ENCODE results near the gene TOMM22. TPM values are rescaled to one million over a fixed set of nuclear protein-coding genes. Genes with fewer than 3 reads are reported as not detected.

TOMM22 gene
- total RNA-seq, 1 experiment from 2014 or later: 113 TPM

- Histone ChIP-seq H3K9me3 (no peaks in the 10 kb centered on the region), H3K36me3 (ENCODE audit: control insufficient read depth, insufficient read depth, low read length) (peaks cover 7% of the 10 kb centered on the region), H3K4me3 (ENCODE audit: low read depth, low read length) (no peak overlapping the region), H3K27me3 (replicated peaks; ENCODE audit: control insufficient read depth, insufficient read depth, low read length) (no peaks in the 10 kb centered on the region), H3K4me1 (no peaks in the 10 kb centered on the region)
- ChIA-PET POLR2A (no interaction called here), CTCF (no interaction called here)
- BruUV-seq (replicated peaks): no TSS peak
- peaks cover 6% of the 10 kb centered on the region for H3K4me1 Mint-ChIP-seq (ENCODE audit: low read depth, unreplicated experiment)
- no peak overlapping the region for H3K27ac Mint-ChIP-seq (ENCODE audit: unreplicated experiment)
- DNase-seq: no peak
- H3K36me3 Mint-ChIP-seq (ENCODE audit: insufficient read depth, unreplicated experiment): peaks cover 18% of the 10 kb centered on the region
- H3K27me3 Mint-ChIP-seq (ENCODE audit: insufficient read depth, unreplicated experiment): no peaks in the 10 kb centered on the region
- intact Hi-C loops (cut with micrococcal nuclease; ENCODE audit: unreplicated experiment): no loop called here
- H3K9me3 Mint-ChIP-seq (ENCODE audit: unreplicated experiment): no peaks in the 10 kb centered on the region
- H3K4me3 Mint-ChIP-seq (ENCODE audit: unreplicated experiment): no peak overlapping the region
- TF ChIP-seq CTCF (IDR thresholded peaks at IDR 0.05; ENCODE audit: insufficient read depth in 1 of 2, low read depth in 1 of 2, low read length in 1 of 2, severe bottlenecking in 1 of 2, unreplicated experiment in 1 of 2): no peak
Observed at GRCh38 chr22:38716826-38717225, 35.1 kb downstream of the TOMM22 start.

GRCh38 chr22:38717244-38717643 lies 35.5 kb downstream of the TOMM22 start:
- BruUV-seq (replicated peaks): no TSS peak
- CTCF ChIA-PET: interaction anchor here (0.5 kb wide), 1 partner anchor 108 kb away, joined by 3 read pairs; no protein-coding TSS in a partner anchor
- H3K27ac Mint-ChIP-seq (ENCODE audit: unreplicated experiment): no peak overlapping the region
- Histone ChIP-seq H3K4me1 (no peaks in the 10 kb centered on the region), H3K9me3 (no peaks in the 10 kb centered on the region), H3K36me3 (ENCODE audit: control insufficient read depth, insufficient read depth, low read length) (peaks cover 6% of the 10 kb centered on the region), H3K4me3 (ENCODE audit: low read depth, low read length) (no peak overlapping the region), H3K27me3 (replicated peaks; ENCODE audit: control insufficient read depth, insufficient read depth, low read length) (no peaks in the 10 kb centered on the region)
- H3K9me3 Mint-ChIP-seq (ENCODE audit: unreplicated experiment): no peaks in the 10 kb centered on the region
- DNase-seq: no peak
- no peak overlapping the region for H3K4me3 Mint-ChIP-seq (ENCODE audit: unreplicated experiment)
- H3K4me1 Mint-ChIP-seq (ENCODE audit: low read depth, unreplicated experiment): peaks cover 2% of the 10 kb centered on the region
- no peaks in the 10 kb centered on the region for H3K27me3 Mint-ChIP-seq (ENCODE audit: insufficient read depth, unreplicated experiment)
- intact Hi-C loops (cut with micrococcal nuclease; ENCODE audit: unreplicated experiment): no loop called here
- peaks cover 14% of the 10 kb centered on the region for H3K36me3 Mint-ChIP-seq (ENCODE audit: insufficient read depth, unreplicated experiment)
- POLR2A ChIA-PET: no interaction called here
- TF ChIP-seq CTCF (IDR thresholded peaks at IDR 0.05; ENCODE audit: insufficient read depth in 1 of 2, low read depth in 1 of 2, low read length in 1 of 2, severe bottlenecking in 1 of 2, unreplicated experiment in 1 of 2): no peak

DNA sequence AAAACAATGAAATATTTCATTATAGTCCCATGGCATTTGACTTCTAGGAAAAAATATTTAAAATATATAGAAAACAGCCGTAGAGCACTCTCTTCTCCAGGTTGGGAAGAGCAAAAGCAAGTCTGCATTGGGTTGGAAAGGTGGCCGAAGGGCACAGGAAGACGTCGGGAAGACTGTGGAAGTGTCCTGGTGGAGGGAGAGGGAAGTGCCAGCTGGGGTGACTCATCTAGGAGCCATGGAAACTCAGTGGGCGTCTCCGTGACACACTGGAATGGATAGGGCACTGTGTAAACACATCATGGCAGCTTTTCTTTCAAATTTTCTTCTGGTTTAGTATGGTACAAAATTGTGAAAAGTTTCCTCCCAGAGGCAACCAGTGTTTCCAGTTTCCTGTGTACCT lies 36.7 kb downstream of the TOMM22 start:
- ChIA-PET CTCF (no interaction called here), POLR2A (interaction anchor here (1.0 kb wide), 1 partner anchor 13 kb away, joined by 3 read pairs; the partner anchor contains the start of gene GTPBP1)
- Mint-ChIP-seq H3K27ac (ENCODE audit: unreplicated experiment) (no peak overlapping the region), H3K4me3 (ENCODE audit: unreplicated experiment) (no peak overlapping the region), H3K36me3 (ENCODE audit: insufficient read depth, unreplicated experiment) (peaks cover 12% of the 10 kb centered on the region), H3K27me3 (ENCODE audit: insufficient read depth, unreplicated experiment) (no peaks in the 10 kb centered on the region), H3K9me3 (ENCODE audit: unreplicated experiment) (no peaks in the 10 kb centered on the region), H3K4me1 (ENCODE audit: low read depth, unreplicated experiment) (no peaks in the 10 kb centered on the region)
- peak; percentile 33 to 43 for TF ChIP-seq CTCF (IDR thresholded peaks at IDR 0.05; ENCODE audit: insufficient read depth in 1 of 2, low read depth in 1 of 2, low read length in 1 of 2, severe bottlenecking in 1 of 2, unreplicated experiment in 1 of 2)
- peak; percentile 40 to 57 for DNase-seq
- H3K4me3 ChIP-seq (ENCODE audit: low read depth, low read length): no peak overlapping the region
- no peaks in the 10 kb centered on the region for H3K27me3 ChIP-seq (replicated peaks; ENCODE audit: control insufficient read depth, insufficient read depth, low read length)
- H3K36me3 ChIP-seq (ENCODE audit: control insufficient read depth, insufficient read depth, low read length): peaks cover 3% of the 10 kb centered on the region
- no peaks in the 10 kb centered on the region for H3K4me1 ChIP-seq
- no TSS peak for BruUV-seq (replicated peaks)
- H3K9me3 ChIP-seq: no peaks in the 10 kb centered on the region
- intact Hi-C loops (cut with micrococcal nuclease; ENCODE audit: unreplicated experiment): no loop called here

All from Caco-2 (cell line).